ENCODE measurements around the gene SPG7.

DNA sequence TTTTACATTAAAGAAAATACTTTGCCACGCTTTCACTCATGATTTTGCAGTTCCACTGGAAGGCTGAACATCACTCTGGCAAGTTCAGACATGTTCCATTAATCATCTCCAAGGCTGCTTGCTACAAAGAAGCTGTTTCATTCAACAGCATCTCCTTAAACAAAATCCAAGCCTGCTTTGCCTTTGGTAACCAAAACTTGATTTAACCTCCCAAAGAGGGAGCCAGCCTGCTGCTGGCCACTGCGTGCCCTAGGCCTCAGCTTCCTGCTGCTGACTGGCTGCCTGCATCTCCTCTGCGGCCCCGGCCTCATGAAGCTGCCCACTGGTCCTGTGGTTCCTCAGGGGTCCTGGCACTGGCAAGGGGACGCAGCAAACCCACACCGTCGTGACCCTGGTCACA, 49.7 kb upstream of the SPG7 start:
- TF ChIP-seq NFRKB (IDR thresholded peaks at IDR 0.05) (no peak), SUZ12 (IDR thresholded peaks at IDR 0.05) (no peak), BHLHE40 (IDR thresholded peaks at IDR 0.05; ENCODE audit: borderline replicate concordance) (no peak), FOXK2 (IDR thresholded peaks at IDR 0.05) (no peak), FOXM1 (IDR thresholded peaks at IDR 0.05; ENCODE audit: borderline replicate concordance) (no peak), L3MBTL2 (conservative IDR thresholded peaks at IDR 0.05) (no peak), SP1 (IDR thresholded peaks at IDR 0.05) (no peak), ELF4 (IDR thresholded peaks at IDR 0.05) (no peak)
